HG03066 (cell line): ENCODE measurements around the gene LYAR.
A peak's percentile ranks its signal among the peaks of the same experiment; 100 is the strongest.

Experiments
- ATAC-seq: cut with Tn5 transposase; IDR thresholded peaks from one replicate; pipeline ENCODE4 v1.9.1; 2021; ENCODE audit warnings: low read depth; ENCODE audit not compliant: unreplicated experiment

The LYAR gene, protein sequence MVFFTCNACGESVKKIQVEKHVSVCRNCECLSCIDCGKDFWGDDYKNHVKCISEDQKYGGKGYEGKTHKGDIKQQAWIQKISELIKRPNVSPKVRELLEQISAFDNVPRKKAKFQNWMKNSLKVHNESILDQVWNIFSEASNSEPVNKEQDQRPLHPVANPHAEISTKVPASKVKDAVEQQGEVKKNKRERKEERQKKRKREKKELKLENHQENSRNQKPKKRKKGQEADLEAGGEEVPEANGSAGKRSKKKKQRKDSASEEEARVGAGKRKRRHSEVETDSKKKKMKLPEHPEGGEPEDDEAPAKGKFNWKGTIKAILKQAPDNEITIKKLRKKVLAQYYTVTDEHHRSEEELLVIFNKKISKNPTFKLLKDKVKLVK

DNA sequence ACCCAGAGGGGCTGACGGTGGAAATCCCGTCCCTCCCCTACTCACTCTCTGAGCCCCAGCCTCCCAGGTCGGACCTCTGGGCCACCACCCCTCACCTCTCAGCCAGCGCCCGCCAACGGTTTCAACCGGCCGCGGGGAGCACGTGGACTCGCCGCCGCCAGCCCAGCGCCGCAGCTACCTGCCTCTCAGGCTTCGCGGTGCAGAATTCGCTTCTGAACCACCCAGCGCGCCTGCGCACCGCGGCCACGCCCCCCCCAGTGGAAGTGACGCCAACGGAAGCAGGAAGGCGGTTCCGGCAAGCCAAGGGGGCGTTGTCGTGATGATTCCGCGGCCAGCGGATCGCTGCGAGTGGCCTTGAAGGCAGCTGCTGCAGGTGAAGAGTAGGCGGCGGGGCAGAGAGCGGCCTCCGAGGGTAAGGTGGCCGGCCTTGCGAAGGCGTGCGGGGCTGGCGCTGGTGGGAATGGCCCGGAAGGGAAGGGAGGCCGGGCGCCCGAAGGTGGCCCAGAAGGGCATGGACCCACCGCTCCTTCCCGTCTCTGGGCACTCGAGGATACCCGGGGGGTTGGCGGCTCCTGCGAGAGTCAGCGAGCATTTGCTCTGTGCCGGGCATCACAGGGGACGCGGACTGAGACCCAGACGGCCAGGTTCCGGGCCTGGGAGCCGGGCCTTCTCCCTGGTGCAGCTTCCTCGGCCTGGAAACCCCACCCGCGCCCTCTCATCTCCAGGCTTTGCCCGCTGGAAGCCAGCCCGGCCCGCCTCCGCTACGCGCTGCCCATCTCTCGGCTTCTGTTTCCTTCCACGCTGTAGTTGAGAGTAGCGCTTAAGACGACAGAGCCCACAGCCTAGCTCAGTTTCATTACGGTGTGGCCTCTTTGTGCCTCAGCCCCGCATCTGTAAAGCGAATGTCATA lies at the start of gene LYAR, which contains the start of gene ZBTB49:
Gene LYAR, minus strand, starts transcription at position 214 of the 910 bp plus-strand sequence. CDS start 6,412 bp downstream, outside the sequence.
Gene ZBTB49, plus strand, starts transcription at position 311 of the 910 bp plus-strand sequence. CDS start 9,695 bp downstream, outside the sequence.
- ATAC-seq, result peak; percentile 84

DNA sequence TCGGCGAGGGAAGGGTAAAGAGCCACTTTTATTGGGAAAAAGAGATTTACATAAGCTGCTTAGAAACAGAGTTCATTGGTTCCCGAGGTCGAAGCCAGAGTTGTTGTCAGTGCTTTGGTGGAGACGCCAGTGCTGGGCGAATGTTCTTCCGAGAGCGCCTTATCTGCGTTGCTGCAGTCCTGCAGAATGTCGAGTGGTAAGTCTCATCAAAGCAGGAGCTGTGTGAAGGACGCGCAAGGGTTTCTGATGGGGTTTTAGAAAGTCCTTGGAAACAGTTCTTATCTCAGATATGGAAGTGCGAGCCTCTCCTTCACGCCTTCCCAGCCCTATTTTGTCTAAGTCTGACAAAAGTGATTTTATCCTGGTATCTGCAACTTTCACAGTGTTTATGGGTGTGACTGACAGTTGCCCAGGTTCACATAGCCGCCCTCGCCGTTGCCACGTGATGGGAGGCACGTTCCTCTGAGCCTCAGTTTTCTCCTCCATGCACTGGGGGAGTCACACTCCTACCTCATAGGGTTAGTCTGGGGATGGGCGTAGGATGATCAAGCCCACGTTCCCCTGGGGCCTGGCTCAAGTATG lies 49.6 kb upstream of the LYAR start:
- no peak for ATAC-seq

- no peak for ATAC-seq
Observed at GRCh38 chr4:4338210-4339001, 48.5 kb upstream of the LYAR start.

DNA sequence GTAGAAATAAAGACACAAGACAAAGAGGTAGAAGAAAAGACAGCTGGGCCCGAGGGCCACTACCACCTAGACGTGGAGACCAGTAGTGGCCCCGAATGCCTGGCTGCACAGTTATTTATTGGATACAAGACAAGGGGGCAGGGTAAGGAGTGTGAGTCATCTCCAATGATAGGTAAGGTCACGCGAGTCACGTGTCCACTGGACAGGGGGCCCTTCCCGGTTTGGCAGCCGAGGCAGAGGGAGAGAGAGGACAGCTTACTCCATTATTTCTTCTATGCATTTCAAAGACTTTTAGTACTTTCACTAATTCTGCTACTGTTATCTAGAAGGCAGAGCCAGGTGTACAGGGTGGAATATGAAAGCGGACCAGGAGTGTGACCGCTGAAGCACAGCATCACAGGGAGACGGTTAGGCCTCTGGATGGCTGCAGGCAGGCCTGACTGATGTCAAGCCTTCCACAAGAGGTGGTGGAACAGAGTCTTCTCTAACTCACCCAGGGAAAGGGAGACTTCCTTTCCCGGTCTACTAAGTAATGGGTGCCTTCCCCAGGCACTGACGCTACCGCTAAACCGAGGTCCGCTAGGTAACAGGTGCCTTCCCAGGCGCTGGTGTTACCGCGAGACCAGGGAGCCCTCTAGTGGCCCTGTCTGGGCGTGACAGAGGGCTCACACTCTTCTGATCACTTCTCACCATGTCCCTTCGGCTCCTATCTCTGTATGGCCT lies 45.0 kb upstream of the LYAR start:
- ATAC-seq, result no peak

DNA sequence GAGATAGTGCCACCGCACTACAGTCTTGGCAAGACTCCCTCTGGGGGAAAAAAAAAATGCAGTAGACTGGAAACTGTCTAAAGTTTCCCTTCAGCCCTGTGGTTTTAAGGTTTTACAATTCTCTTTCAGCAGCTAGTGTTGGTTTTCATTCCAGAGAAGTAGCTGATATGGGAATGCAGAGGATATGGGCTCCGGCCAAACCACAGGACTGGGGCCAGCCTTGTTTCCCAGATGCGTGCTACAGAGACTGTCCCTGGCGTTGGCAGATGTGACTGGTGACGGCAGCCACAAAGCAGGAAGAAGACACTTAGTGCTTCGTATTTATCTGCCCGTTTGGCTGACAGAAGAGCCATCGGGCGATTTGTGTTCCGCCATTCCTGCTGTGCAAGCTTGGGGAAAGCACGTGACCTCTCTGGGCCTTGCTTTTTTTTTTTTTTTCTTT lies 43.3 kb upstream of the LYAR start:
- ATAC-seq, result no peak

GRCh38 chr4:4332529-4332928 lies 42.6 kb upstream of the LYAR start:
- ATAC-seq, result no peak

- ATAC-seq, result no peak
Observed at GRCh38 chr4:4330794-4331193, 40.8 kb upstream of the LYAR start.

- ATAC-seq, result no peak
Observed at GRCh38 chr4:4329496-4329895, 39.5 kb upstream of the LYAR start.

GRCh38 chr4:4328840-4329239 lies 38.9 kb upstream of the LYAR start:
- ATAC-seq, result no peak

DNA sequence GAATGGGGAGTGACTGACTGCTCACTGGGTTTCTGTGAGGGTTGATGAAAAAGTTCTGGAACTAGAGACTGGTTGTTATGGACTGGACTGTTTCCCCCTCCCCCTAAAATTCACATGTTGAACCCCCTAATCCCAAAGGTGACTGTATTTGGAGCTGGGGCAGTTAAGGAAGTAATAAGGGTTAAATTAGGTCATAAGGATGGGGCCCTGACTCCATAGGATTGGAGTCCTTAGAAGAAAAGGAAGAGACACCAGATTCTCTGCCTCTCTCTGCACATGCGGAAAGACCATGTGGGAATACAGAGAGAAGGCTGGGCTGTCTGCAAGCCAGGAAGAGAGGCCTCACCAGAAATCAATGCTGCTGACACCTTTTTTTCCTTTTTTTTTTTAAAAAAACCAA lies 38.3 kb upstream of the LYAR start:
- ATAC-seq, result no peak

DNA sequence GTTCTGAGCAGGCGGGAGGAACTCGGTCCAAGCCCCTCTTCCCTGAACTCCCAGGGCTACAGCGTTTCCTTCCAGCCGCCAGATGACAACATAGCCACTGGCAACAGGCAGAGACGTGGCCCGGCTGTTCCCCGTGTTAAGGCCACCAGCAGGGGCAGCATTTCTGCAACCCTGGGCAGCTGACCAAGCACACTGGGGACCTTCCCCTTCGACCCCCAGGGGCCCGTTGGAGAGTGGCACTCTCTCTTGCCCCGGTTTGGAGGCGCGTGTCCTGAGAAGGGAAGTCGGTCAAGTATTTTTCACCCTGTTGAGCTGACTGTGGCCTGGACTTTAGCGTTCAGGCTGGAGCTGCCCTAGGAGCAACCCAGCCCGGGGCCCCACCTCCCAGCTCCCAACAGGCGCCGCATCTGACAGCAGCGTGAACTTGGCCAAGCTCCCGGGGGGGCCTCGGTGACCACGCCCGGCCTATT lies 37.7 kb upstream of the LYAR start:
- ATAC-seq, result no peak

GRCh38 chr4:4326166-4326565 lies 36.2 kb upstream of the LYAR start:
- no peak for ATAC-seq

DNA sequence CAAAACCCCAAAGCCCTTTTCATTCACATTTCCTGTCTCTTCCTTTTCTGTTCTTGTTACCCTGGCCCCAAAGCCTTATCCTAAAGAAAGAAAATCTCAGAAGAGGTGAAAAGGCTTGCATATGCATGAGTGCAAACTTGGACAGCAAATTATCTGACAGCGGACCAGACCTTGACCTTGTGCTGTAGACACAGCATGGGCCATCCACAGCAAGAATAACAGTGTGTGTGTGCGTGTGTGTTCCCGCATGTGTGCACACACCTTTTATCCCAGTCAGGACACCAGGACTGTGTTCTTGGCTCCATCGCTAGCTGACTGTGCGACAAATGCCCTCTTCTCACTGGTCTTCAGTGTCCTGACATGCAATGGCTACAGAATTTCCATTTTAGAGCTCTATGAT lies 35.4 kb upstream of the LYAR start:
- ATAC-seq, result no peak

DNA sequence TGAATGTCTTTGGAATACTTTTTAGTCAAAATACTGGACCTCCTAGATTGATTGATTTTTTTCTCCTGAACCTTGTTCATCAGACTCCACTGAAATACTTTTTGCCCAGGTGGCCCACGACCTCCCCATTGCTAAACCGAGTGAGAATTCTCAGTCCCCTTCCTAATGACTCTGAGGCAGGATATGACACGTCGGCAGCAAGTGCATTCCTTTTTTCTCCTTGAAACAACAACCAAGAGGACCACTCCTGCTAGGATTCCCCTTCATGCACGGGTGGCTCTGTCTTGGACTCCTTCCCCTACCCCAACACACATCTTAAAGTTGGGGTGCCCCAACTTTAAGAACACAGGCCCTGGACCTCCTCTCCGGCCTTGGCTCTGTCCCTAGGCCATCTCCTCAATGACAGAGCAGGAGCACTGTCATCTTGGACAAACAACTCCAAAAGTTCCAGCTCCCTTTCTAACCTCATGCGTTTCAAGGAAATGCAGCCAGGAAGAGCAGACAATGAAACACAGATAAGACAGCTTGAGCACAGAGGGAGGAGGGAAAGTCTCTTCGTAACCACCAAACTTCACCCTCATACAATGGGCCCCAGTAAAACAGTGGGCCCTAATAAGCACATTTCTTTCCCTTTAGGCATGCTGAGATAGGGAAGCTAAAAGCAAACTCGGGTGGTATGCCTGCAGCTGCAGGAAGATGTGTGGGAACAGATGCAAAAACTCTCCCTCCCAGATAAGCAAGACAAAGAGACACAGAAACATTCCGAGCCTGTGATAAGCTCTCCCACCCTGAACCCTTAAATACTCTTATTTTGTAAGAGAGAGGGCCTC lies 34.0 kb upstream of the LYAR start:
- ATAC-seq, result no peak

DNA sequence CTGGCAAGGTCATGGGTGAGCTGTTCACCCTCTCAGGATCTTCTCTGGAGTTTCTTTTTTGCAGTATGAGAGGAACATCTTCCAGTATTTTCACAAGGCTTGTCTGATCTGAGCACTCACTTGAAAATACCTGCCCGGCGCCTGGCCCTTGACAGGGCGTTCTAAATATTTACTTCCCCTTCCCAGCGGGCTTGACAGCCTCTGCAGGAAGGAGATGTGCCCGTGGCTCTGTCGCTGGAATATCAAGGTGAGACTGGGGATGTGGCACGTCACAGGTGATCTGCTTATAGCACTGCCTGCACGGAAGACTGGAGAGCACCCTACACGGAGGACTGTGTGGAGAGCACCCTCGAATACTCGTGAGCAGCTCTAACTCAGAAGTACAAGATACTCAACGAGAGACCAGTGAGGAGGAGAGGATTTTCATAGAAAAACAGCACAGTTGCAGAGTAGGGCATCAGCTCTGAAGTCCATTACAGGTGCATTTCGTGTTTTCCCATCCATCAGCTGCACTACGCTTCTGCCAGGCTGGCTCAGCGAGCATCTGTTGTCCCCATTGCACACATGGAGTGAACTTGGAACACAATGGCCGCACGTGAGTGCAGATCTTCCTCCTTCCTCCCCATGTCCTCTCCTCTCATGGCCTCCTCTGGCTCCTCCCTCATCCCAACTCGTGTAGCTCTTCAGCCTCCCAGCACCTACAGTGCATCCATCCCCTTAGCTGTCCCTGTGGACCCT lies 32.2 kb upstream of the LYAR start:
- ATAC-seq, result no peak

DNA sequence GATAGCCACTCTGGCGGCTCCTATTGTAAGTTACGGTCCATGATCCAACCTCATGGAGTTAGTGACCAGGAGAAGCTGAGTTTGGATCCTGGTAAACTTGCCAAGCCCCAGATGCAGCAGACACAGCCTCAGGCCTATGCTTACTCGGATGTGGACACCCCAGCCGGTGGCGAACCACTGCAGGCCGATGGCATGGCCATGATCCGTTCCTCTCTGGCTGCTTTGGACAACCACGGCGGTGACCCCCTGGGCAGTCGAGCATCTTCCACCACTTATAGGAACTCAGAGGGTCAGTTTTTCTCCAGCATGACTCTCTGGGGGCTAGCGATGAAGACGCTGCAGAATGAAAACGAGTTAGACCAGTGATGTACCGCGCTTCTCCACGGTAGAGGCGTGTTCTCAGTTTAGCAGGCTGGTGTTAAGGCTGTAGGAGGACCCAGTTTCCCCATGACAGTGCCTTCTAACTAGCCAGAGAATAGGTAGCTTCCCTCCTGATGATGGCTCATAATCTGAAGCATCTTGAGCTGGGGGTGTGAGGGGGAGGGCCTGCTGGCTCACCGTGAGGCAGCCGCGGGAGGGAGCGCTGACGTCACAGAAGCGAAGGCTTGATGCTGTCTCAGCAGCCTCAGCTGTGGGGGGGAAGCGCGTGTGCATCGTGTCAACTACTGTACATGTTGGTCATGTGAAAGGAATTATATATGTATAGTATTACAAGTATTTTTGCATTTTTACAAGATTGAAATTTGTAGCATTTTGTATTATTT lies 31.2 kb upstream of the LYAR start:
- ATAC-seq, result no peak

DNA sequence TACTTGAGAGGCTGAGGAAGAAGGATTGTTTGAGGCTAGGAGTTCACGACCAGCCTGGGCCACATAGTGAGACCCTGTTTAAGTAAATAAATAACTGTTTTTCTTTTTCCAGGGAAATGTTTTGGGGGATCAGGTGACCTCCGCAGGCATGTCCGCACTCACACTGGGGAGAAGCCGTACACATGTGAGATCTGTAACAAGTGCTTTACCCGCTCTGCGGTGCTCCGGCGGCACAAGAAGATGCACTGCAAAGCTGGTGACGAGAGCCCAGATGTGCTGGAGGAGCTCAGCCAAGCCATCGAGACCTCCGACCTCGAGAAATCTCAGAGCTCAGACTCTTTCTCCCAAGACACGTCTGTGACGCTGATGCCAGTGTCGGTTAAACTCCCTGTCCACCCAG lies 30.6 kb upstream of the LYAR start:
- ATAC-seq, result no peak
